LoVo (cell line): Measurements from ENCODE around the gene SHKBP1.
A peak's percentile ranks its signal among the peaks of the same experiment; 100 is the strongest.
"Not testable (repeated sequence)": the region's sequence is repeated elsewhere in the genome, so short reads cannot be mapped to it uniquely, and the experiment has no call there.

Experiments used
- DNase-seq: peaks from one replicate; pipeline ENCODE4 v3.0.0-alpha.2; 2016; ENCODE audit warnings: low spot score

SHKBP1 gene

DNA sequence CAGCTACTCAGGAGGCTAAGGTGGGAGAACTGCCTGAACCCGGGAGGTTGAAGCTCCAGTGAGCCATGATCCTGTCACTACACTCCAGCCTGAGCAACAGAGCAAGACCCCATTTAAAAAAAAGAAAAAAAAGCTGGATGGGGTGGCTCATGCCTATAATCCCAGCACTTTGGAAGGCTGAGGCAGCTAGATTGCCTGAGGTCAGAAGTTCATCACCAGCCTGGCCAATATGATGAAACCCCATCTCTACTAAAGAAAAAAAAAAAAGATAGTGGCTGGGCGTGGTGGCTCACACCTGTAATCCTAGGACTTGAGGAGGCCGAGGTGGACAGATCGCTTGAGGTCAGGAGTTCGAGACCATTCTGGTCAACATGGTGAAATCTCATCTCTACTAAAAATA, 39.5 kb downstream of the SHKBP1 start:
- DNase-seq: no peak

DNA sequence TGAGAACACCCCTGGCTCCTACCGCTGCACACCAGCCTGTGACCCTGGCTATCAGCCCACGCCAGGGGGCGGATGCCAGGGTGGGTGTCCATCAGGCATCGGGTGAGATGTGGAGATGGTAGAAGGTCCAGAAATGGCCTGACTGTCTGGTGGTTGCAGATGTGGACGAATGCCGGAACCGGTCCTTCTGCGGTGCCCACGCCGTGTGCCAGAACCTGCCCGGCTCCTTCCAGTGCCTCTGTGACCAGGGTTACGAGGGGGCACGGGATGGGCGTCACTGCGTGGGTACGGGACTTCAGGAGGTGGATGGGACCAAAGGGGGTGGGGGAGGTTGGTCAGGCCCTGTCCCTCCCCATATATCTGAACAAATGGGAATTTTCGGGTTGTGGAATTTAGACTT, 40.3 kb downstream of the SHKBP1 start:
- DNase-seq: no peak

DNA sequence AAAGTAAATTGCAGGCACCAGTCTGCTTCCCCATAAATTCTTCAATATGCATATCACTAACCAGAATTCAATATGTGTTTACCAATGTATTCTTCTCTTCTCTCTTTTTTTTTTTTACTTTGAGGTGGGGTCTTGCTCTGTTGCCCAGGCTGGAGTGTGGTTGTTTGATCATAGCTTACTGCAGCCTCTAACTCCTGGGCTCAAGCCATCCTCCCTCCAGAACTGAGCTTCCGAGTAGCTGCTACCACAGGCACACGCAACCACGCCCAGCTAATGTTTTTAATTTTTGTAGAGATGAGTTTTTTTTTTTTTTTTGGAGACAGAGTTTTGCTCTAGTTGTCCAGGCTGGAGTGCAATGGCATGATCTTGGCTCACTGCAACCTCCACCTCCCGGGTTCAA, 41.3 kb downstream of the SHKBP1 start:
- no peak for DNase-seq

DNA sequence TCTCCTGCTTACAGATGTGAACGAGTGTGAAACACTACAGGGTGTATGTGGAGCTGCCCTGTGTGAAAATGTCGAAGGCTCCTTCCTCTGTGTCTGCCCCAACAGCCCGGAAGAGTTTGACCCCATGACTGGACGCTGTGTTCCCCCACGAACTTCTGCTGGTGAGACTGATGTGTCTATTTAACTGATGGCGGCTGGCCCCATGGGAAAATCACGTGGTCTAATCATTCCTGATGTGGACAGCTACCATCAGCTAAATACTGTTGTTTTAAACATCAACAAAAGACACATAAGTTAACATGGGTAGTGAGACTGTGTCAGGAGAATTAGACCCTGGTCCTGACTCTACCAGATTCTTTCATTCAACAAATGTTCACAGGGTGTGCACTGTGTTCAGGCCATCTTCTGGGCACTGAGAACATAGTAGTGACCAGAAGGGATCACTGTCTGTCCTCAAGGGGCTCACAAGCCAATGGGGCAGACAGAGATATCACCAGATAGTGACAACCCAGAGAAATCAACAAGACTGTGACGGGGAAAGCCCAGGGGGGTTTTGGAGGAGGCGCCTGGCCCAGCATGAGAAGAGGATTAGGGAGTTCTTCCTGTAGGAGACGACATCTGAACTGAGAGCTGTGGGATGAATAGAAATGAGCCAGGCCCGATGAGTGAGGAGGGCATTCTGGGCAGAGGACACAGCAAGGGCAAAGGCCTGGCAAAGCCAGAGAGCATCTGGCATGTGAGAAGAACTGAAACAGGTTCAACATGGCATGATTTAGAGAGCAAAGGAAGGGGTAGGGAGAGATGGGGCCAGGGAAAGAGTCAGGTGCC, 42.9 kb downstream of the SHKBP1 start:
- DNase-seq: no peak

DNA sequence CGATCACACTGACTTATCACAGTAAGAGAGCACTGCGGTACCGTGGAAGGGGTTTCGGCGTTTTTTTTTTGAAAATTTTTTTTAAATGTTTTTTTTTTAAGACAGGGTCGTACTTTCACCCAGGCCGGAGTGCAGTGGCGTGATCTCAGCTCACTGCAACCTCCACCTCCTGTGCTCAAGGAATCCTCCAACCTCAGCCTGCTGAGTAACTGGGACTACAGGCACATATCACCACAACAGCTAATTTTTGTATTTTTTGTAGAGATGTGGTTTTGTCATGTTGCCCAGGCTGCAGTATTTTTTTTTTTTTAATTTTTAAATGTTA, 43.5 kb downstream of the SHKBP1 start:
- DNase-seq: no peak

DNA sequence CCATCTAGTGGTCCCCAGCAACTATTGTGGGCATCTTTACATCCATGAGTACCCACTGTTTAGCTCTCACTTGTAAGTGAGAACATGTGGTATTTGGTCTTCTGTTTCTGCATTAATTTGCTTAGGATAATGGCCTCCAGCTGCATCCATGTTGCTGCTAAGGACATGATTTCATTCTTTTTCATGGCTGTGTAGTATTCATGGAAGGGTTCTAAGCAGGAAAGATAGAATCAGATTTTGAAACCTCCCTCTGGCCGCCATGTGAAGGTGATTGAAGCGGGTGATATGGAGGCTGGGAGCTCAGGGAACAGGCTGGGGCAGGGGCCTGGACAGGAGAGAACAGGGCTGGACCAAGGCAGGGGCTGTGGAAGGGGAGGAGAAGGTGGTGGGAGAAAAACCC, 44.6 kb downstream of the SHKBP1 start:
- no peak for DNase-seq

DNA sequence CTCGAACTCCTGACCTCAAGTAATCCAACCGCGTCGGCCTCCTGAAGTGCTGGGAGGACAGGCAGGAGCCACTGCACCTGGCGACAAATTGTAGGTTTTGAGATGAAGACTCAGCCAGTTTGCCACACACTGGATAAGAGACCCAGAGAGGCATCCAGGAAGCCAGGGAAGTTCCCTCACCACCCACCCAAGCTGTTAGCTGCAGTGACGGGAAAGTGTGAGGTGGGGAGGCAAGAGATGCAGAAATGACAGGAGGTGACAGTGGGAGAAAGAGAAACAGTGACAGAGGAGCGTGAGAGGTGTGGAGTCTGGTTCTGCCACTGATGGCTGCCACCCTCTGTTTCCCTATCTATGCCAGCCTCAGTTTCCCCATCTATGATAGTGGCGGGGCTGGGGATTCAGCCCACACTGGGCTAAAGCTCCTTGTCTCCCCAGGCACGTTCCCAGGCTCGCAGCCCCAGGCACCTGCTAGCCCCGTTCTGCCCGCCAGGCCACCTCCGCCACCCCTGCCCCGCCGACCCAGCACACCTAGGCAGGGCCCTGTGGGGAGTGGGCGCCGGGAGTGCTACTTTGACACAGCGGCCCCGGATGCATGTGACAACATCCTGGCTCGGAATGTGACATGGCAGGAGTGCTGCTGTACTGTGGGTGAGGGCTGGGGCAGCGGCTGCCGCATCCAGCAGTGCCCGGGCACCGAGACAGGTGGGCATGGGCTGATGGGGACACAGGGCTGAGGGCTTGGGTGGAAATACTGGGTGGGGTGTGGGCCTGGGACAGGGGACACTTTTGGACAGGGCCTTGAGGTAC, 45.5 kb downstream of the SHKBP1 start:
- DNase-seq: no peak

DNA sequence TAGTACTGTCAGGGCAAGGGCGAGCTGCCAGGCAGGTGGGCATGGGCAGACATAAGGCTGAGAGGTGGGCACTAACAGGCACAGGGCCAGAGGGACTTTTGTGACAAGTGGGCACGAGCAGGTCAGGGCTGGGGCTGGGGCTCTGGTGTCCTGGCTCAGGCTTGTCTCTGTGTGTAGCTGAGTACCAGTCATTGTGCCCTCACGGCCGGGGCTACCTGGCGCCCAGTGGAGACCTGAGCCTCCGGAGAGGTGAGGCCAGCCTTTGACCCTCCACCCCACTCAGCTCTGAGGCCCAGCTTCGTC, 46.1 kb downstream of the SHKBP1 start:
- DNase-seq: no peak

DNA sequence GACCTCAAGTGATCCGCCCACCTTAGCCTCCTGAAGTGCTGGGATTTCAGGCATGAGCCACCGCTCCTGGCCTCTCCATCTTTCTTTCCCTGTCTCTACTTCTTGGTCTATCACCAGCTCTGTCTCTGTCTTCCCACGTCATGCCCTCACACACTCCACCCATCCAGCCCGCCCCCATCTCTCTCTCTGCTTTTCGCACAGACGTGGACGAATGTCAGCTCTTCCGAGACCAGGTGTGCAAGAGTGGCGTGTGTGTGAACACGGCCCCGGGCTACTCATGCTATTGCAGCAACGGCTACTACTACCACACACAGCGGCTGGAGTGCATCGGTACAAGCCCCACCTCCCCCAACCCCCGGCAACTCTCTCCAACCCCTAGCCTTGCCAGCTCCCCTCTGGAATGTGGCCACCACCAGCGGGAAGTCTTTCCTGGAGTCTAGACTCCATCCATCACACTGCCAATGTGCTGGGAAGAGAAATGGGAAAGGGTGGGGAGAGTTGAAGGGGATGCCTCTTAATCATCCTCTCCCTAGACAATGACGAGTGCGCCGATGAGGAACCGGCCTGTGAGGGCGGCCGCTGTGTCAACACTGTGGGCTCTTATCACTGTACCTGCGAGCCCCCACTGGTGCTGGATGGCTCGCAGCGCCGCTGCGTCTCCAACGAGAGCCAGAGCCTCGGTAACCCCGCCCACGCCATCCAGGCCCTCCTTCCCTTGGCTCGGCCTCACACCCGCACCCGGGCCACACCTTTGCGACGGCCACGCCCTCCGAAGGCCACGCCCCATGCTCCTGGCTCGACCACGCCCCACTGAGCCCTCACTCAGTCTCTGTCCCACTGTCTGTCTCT, 47.0 kb downstream of the SHKBP1 start:
- peak; percentile 43 for DNase-seq

DNA sequence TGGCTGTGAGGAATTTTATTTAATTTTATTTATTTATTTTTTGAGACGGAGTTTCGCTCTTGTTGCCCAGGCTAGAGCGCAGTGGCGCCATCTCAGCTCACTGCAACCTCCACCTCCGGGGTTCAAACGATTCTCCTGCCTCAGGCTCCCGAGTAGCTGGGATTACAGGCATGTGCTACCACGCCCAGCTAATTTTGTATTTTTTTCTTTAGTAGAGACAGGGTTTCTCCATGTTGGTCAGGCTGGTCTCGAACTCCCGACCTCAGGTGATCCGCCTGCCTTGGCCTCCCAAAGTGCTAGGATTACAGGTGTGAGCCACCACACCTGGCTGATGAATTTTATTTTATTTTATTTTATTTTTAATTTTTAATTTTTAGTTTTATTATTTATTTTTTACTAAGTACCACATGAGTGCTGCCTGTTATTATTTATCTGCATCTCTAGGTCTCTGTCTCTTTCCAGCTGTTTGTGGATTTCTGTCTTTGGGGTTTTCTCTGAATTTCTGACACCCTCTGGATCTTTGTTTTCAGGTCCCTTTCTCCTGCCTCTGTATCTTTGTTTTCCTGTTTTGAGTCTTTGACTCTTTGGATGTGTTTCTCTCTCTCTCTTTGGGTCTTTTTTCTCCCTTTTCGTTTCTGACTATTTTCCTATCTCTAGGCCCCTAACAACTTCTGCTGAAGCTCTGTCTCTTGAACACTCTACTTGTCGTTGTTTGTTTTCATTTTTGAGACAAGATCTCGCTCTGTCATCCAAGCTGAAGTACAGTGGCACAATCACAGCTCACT, 47.9 kb downstream of the SHKBP1 start:
- not testable (repeated sequence) for DNase-seq

DNA sequence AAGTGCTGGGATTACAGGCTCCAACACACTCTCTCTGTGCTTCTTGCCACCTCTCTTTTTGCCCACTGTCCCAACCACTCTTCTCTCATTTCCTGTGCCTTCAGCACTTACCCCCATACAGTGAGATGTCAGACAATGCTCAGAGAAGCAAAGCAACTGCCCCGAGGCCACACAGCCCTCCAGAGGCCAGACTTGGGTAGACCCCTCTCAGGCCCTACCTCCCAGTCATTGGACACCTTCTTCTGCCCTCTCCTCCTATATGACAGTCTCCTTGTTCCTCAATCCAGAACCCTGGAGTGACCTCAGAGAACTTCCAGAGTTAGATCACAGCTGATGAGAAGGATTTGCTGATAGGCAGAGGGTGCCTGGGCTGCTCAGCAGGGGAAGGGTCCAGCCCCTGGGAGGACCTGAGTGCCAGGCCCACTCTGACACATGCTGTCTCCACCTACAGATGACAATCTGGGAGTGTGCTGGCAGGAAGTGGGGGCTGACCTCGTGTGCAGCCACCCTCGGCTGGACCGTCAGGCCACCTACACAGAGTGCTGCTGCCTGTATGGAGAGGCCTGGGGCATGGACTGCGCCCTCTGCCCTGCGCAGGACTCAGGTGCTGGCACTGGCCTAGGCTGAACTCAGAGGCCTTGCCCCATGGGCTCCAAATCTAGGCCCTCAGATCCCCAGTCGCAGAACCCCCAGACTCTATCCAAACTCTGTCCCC, 48.9 kb downstream of the SHKBP1 start:
- DNase-seq: no peak

DNA sequence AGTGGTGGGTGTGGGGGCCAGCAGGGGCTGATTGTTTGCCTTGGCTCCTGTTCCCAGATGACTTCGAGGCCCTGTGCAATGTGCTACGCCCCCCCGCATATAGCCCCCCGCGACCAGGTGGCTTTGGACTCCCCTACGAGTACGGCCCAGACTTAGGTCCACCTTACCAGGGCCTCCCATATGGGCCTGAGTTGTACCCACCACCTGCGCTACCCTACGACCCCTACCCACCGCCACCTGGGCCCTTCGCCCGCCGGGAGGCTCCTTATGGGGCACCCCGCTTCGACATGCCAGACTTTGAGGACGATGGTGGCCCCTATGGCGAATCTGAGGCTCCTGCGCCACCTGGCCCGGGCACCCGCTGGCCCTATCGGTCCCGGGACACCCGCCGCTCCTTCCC, 50.2 kb downstream of the SHKBP1 start:
- no peak for DNase-seq

DNA sequence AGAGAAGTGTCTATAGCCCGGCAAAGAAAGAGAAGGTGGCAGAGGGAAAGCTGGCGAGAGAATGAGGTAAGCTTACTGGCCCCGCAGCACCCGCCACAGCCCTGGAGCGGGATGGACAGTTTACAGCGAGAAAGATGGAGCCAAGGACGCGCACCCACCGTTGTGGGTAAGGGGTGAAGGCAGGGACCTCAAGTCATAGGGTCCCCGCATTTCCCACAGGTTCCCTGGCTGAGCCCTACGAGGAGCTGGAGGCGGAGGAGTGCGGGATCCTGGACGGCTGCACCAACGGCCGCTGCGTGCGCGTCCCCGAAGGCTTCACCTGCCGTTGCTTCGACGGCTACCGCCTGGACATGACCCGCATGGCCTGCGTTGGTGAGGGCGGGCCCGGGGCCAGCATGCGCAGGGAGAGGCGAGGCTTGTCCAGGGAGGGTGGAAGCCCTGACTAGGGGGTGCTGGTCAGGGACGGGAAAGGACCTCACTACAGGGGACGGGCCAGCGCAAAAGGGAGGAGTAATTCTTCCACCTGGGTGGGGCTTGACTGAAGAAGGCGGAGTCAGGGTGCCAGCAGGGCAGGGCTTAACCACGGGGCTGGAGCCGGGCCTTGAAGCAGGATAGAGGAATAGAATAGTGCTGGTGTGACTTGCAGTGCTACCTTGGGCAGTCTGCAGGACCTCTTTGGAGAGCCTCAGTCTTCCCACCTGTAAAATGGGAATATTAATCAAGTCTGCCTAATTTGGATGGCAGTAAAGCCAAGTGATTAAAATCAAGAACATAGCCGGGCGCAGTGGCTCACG, 51.0 kb downstream of the SHKBP1 start:
- no peak for DNase-seq

DNA sequence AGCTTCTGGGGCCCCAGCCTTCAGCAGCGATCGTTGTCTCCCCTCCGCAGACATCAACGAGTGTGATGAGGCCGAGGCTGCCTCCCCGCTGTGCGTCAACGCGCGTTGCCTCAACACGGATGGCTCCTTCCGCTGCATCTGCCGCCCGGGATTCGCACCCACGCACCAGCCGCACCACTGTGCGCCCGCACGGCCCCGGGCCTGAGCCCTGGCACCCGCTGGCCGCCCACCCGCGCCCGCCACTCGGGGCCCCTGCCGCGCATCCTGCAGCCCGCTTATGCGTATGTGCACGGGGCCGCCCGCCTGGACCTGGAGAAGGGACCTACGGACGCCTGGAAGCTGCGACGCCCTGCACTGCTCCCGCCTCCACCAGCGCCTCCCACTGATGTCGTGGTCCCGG, 52.7 kb downstream of the SHKBP1 start:
- no peak for DNase-seq

DNA sequence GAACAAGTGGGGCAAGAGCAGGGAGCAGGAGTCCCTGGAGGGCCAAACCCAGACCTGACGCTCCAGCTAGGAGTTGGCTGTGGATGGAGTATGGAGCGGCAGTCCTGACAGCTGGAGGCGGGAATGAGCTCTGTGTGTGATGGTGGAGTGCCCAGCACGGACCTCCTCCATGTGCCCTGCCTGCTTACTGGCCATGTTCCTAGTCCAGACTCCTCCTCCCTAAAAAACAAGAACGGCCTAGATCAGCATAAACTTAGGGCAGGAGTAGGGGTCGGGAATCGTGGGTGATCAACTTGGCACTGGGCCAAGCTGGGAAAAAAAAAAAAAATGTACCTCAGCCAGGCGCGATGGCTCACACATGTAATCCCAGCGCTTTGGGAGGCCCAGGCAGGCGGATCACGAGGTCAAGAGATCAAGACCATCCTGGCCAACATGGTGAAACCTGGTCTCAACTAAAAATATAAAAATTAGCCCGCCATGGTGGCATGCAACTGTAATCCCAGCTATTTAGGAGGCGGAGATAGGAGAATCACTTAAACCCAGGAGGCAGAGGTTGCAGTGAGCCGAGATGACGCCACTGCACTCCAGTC, 54.0 kb downstream of the SHKBP1 start:
- no peak for DNase-seq

DNA sequence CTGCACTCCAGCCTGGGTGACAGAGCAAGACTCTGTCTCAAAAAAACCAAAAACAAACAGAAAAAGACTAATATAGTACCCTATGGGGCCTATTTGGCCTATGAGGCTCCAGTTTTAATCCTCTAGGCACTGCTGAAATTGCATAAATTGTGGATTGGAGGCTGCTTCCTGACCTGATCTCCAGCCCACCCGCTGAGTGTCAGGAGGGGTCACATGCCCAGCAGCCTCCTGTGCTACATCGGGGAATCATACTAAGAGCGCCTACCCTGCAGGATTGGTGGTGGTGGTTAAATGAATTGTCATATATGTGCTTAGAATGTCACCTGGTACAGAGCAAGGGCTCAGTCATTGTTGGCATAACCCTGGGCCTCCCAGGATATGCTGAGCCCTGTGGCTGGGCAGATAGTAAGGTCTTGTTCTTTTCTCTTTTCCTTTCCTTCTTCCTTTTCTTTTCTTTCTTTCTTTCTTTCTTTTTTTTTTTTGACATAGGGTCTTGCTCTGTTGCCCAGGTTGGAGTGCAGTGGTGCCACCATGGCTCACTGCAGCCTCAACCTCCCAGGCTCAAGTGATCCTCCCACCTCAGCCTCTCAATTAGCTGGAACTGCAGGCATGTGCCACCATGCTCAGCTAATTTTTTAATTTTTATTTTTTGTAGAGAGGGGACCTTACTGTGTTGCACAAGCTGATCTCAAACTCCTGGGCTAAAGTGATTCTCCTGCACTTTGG, 55.8 kb downstream of the SHKBP1 start:
- no peak for DNase-seq

DNA sequence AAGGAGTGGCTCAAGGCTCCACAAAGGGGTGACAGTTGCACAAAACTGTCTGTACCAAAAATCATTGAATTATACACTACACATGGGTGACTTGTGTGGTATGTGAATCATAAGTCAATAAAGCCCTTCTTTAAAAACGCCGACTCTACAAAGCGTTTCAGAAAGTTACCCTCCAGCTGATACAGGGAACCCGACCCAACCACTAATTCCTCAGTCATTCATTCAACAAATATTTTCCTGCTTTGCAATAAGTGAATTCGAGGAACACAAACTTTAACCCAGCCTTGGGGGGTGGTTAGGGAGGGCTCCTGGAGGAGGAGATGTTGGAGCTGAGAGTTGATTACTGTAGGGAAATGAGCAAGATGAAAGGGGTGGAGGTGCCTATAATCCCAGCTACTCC, 56.5 kb downstream of the SHKBP1 start:
- no peak for DNase-seq

DNA sequence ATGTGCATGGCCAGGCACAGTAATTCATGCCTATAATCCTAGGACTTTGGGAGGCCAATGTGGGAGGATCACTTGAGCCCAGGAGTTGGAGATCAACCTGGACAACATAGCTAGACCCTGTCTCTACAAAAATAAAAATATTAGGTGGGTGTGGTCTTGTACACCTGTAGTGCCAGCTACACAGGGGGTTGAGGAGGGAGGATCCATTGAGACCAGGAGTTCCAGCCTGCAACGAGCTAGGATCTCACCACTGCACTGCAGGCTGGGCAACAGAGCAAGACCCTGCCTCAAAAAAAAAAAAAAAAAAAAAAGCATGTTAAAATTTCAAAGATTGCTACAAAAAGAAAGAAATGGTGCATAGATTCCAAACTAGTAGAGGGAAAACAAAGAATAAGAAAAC, 61.7 kb downstream of the SHKBP1 start:
- no peak for DNase-seq

DNA sequence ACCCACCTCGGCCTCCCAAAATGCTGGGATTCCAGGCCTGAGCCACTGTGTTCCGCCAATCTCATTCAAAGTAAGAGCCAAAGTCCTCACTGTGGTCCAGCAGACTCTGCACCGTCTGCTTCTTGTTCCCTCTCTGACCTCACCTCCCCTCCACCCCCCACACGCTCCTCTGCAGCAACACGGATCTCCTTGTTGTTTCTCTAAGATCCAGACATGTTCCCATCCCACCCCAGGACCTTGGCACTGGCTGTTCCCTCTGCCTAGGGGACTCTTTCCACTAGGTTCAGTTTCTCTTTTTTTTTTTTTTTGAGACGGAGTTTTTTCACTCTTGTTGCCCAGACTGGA, 62.9 kb downstream of the SHKBP1 start:
- DNase-seq: no peak

DNA sequence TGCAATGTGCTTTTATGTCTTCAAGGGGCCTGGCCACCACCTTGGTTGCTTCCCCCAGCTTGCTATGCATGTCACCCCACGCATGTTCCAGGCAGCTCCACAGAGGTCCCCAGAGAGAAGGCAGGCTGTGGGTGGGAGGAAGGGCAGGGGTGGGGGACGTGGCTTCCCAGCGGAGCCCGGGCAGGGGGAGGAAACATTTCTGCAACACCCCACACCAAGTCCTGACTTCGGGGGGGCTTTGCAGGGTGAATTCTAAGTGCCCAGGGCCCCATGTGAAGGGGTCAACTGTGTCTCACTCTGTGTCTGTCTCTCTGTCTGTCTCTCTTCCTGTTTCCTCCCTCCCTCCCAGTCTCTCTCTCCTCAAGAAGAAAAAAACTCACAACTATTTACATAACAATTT, 64.1 kb downstream of the SHKBP1 start:
- no peak for DNase-seq
